ENCODE results near the gene UAP1L1.
A peak's percentile ranks its signal among the peaks of the same experiment; 100 is the strongest.

Gene UAP1L1

DNA sequence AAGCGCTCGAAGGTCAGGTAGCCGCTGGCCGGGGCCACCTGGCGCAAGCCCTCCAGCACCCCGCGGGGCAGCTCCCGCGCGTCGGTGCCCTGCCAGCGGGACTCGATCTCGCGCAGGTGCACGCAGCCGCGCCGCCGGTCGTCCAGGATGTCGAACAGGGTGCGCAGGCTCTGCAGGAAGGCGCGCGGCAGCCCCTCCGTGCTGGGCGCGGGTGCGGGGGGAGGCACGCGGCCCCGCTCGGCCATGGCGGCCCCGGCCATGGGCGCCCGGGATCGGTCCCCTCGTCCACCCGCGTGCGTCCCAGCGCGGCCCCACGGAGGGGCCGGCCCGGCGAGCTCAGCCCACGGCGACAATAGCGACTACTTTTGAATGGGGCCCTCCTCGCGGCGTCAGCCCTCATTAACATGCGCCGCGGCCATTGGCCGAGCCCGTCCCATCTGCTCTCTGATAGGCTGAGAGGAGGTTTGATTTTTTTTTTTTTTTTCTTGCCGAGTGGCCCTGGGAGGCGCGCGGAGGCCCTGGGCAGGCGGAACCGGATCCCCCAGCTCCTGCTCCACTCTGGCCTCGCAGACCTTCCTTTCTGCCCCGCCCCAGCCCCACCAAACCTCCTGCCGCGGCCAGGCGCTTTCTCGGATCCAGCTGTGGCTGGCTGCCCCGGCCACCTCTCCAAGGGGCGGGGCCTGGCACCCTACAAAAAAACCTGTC, 7.0 kb upstream of the UAP1L1 start, which contains the start of gene SAPCD2:
Gene SAPCD2 (minus strand): TSS at position 357 of the 705 bp plus-strand sequence. CDS start 97 bp downstream, at position 260.
- DNase-seq (ENCODE audit: extremely low read depth, low read depth), result peak; percentile 56
- peak within 1 kb of the TSS; percentile 58 for H3K4me3 ChIP-seq (replicated peaks; ENCODE audit: low read depth, low read length)
- TF ChIP-seq CTCF (IDR thresholded peaks at IDR 0.05; ENCODE audit: low read depth, low read length, missing control alignments), result no peak

DNA sequence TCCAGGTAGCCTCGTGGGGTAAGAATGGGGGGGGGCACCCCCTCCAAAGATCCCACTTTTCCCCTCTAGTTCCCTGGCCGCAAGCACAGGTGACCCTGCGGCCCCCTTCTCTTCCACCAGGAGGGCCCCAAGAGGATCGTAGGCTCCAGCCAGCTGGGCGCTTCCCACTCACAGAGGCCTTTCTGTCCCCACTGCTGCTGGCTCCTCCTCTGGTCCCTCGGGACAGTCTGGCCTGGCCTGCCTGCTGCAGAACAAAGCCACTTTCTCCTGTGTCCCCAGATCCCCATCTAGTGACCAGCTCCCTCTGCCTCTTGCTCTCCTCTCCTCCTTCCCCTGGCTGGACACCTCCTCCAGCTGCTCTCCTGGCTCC, 6.4 kb upstream of the UAP1L1 start:
- peak; percentile 3 for TF ChIP-seq CTCF (IDR thresholded peaks at IDR 0.05; ENCODE audit: low read depth, low read length, missing control alignments)
- no peak for DNase-seq (ENCODE audit: extremely low read depth, low read depth)
- peak overlapping the region; percentile 58 for H3K4me3 ChIP-seq (replicated peaks; ENCODE audit: low read depth, low read length)

DNA sequence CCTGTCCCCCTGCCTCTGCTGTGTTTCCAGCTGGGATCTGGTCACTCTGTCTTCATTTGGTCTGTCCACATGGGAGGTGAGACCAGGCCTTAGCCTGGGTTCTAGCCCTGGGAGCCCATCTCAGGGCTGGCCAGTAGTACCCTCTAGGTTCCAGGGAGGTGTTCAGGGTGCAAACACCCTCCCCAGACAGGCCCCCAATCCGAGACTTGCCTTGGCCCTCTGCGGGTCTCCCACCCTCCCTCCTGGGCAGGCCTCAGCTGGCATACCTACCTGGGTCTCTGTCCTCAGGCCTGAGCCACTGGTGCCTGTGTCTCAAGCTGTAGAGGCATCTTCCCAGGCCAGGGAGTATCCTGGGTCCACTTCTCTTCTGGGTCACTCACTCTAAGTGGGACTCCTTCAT, 6.0 kb upstream of the UAP1L1 start:
- H3K4me3 ChIP-seq (replicated peaks; ENCODE audit: low read depth, low read length), result peak overlapping the region; percentile 58

DNA sequence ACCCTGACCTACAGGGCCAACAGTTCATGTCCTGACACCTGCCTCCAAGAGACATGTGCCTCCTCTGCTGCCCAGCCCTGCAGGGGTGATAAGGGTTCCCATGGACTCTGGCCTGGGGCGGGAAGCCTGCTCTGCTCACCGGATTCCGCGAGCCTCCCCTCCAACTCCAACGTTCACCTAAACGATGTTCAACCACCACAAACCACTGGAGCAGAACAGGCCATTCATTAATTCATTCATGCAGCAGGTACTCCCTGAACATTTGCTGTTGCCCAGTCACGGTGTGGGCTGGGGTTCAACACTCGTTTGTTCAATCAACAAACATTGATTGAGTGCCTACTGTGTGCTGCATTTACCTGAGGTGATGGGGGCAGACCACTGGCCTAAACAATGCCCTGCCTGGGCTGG, 3.3 kb upstream of the UAP1L1 start:
- TF ChIP-seq CTCF (IDR thresholded peaks at IDR 0.05; ENCODE audit: low read depth, low read length, missing control alignments), result no peak
- H3K4me3 ChIP-seq (replicated peaks; ENCODE audit: low read depth, low read length), result no peak overlapping the region
- no peak for DNase-seq (ENCODE audit: extremely low read depth, low read depth)

More for the DNA sequence above, 6.0 kb upstream of the UAP1L1 start:
- no peak for TF ChIP-seq CTCF (IDR thresholded peaks at IDR 0.05; ENCODE audit: low read depth, low read length, missing control alignments)
- DNase-seq (ENCODE audit: extremely low read depth, low read depth), result no peak

GRCh38 chr9:137074657-137075274, 2.6 kb upstream of the UAP1L1 start:
- no peak overlapping the region for H3K4me3 ChIP-seq (replicated peaks; ENCODE audit: low read depth, low read length)
- TF ChIP-seq CTCF (IDR thresholded peaks at IDR 0.05; ENCODE audit: low read depth, low read length, missing control alignments), result no peak
- no peak for DNase-seq (ENCODE audit: extremely low read depth, low read depth)

DNA sequence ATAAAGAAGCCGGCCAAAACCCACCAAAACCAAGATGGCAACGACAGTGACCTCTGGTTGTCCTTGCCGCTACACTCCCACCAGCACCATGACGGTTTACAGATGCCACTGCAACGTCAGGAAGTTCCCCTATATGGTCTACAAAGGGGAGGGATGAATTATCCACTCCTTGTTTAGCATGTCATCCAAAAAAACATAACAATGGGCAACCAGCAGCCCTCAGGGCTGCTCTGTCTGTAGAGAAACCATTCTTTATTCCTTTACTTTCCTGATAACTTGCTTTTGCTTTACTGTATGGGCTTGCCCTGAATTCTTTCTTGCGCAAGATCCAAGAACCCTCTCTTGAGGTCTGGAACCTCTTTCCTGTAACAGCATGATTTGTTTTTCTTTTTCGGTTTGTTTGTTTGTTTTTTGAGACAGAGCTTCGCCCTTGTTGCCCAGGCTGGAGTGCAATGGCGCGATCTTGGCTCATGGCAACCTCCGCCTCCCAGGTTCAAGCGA, 2.0 kb upstream of the UAP1L1 start:
- H3K4me3 ChIP-seq (replicated peaks; ENCODE audit: low read depth, low read length), result no peak overlapping the region
- no peak for DNase-seq (ENCODE audit: extremely low read depth, low read depth)
- no peak for TF ChIP-seq CTCF (IDR thresholded peaks at IDR 0.05; ENCODE audit: low read depth, low read length, missing control alignments)
